Effector memory CD4-positive, alpha-beta T cell (primary cell): ENCODE measurements around the gene MMD.
"Not testable (repeated sequence)": the region's sequence is repeated elsewhere in the genome, so short reads cannot be mapped to it uniquely, and the experiment has no call there.

Source experiments
- DNase-seq, 3 donors: peaks; one replicate each; pipeline ENCODE4 v3.0.0-alpha.2; 2020
- H3K27ac ChIP-seq: 2 replicates; pipeline ENCODE4 v1.7.0; 2013; ENCODE audit warnings: mild to moderate bottlenecking, low read length, moderate library complexity; ENCODE audit not compliant: insufficient read depth, poor library complexity, severe bottlenecking
- H3K27me3 ChIP-seq: replicated peaks from 2 replicates; pipeline ENCODE4 v1.7.0; 2013; ENCODE audit warnings: mild to moderate bottlenecking, low read length; ENCODE audit not compliant: insufficient read depth, control insufficient read depth, poor library complexity, severe bottlenecking
- H3K36me3 ChIP-seq: 2 replicates; pipeline ENCODE4 v1.7.0; 2013; ENCODE audit warnings: mild to moderate bottlenecking, low read length, moderate library complexity; ENCODE audit not compliant: control insufficient read depth, insufficient read depth
- H3K4me1 ChIP-seq: 2 replicates; pipeline ENCODE4 v1.7.0; 2013; ENCODE audit warnings: low read length, mild to moderate bottlenecking; ENCODE audit not compliant: control insufficient read depth, insufficient read depth, poor library complexity, severe bottlenecking
- H3K4me3 ChIP-seq: 2 replicates; pipeline ENCODE4 v1.7.0; 2013; ENCODE audit warnings: low read length, low read depth, mild to moderate bottlenecking; ENCODE audit not compliant: insufficient read depth, poor library complexity, severe bottlenecking
- H3K9me3 ChIP-seq: 2 replicates; pipeline ENCODE4 v1.7.0; 2013; ENCODE audit warnings: mild to moderate bottlenecking, low read length, moderate library complexity; ENCODE audit not compliant: control insufficient read depth
- total RNA-seq, 3 donors: gene quantifications; one replicate each; lab custom pipeline; 2026; lab: John Stamatoyannopoulos, UW

The MMD gene
- 12.5 to 19.2 (median 13.7) reads per million in 3 donors for total RNA-seq

- H3K36me3 ChIP-seq, result no peaks in the 10 kb centered on the region
- no peak for DNase-seq
- H3K4me3 ChIP-seq, result peak within 1 kb of the TSS; percentile 97
- H3K4me1 ChIP-seq, result peaks cover 16% of the 10 kb centered on the region
- no peaks in the 10 kb centered on the region for H3K27me3 ChIP-seq
- H3K9me3 ChIP-seq, result no peaks in the 10 kb centered on the region
- peak within 1 kb of the TSS; percentile 74 for H3K27ac ChIP-seq
Observed at GRCh38 chr17:55421179-55421934, at the start of gene MMD. Gene MMD (minus strand): TSS chr17:55421835. CDS start chr17:55421695, 140 bp downstream.

GRCh38 chr17:55466671-55467070 is 45.0 kb upstream of the MMD start:
- Histone ChIP-seq H3K36me3 (no peaks in the 10 kb centered on the region), H3K9me3 (no peaks in the 10 kb centered on the region), H3K4me1 (no peaks in the 10 kb centered on the region), H3K27ac (no peak overlapping the region), H3K27me3 (no peaks in the 10 kb centered on the region), H3K4me3 (no peak overlapping the region)
- no peak for DNase-seq

- H3K27ac ChIP-seq, H3K9me3 ChIP-seq, DNase-seq, H3K27me3 ChIP-seq, H3K4me3 ChIP-seq, H3K4me1 ChIP-seq, H3K36me3 ChIP-seq: not testable (repeated sequence)
Observed at GRCh38 chr17:55465771-55466170, 44.1 kb upstream of the MMD start.

- H3K4me3 ChIP-seq, result no peak overlapping the region
- no peaks in the 10 kb centered on the region for H3K36me3 ChIP-seq
- H3K27me3 ChIP-seq, result no peaks in the 10 kb centered on the region
- no peak overlapping the region for H3K27ac ChIP-seq
- no peak for DNase-seq
- no peaks in the 10 kb centered on the region for H3K4me1 ChIP-seq
- no peaks in the 10 kb centered on the region for H3K9me3 ChIP-seq
Observed at GRCh38 chr17:55463600-55463999, 42.0 kb upstream of the MMD start.

- Histone ChIP-seq H3K36me3 (no peaks in the 10 kb centered on the region), H3K4me3 (no peak overlapping the region), H3K9me3 (no peaks in the 10 kb centered on the region), H3K27ac (no peak overlapping the region), H3K27me3 (no peaks in the 10 kb centered on the region), H3K4me1 (no peaks in the 10 kb centered on the region)
- no peak for DNase-seq
Observed at GRCh38 chr17:55462711-55463110, 41.1 kb upstream of the MMD start.

- Histone ChIP-seq H3K9me3 (no peaks in the 10 kb centered on the region), H3K27ac (no peak overlapping the region), H3K27me3 (no peaks in the 10 kb centered on the region), H3K4me3 (no peak overlapping the region), H3K4me1 (no peaks in the 10 kb centered on the region), H3K36me3 (no peaks in the 10 kb centered on the region)
- no peak for DNase-seq
Observed at GRCh38 chr17:55462234-55462633, 40.6 kb upstream of the MMD start.

- no peak for DNase-seq
- no peak overlapping the region for H3K27ac ChIP-seq
- no peaks in the 10 kb centered on the region for H3K4me1 ChIP-seq
- no peaks in the 10 kb centered on the region for H3K36me3 ChIP-seq
- H3K27me3 ChIP-seq, result no peaks in the 10 kb centered on the region
- no peak overlapping the region for H3K4me3 ChIP-seq
- H3K9me3 ChIP-seq, result no peaks in the 10 kb centered on the region
Observed at GRCh38 chr17:55458978-55459377, 37.3 kb upstream of the MMD start.

GRCh38 chr17:55458287-55458900 is 36.8 kb upstream of the MMD start:
- Histone ChIP-seq H3K9me3 (no peaks in the 10 kb centered on the region), H3K4me3 (no peak overlapping the region), H3K27ac (no peak overlapping the region), H3K36me3 (no peaks in the 10 kb centered on the region), H3K27me3 (no peaks in the 10 kb centered on the region), H3K4me1 (no peaks in the 10 kb centered on the region)
- DNase-seq, result no peak

- Histone ChIP-seq H3K27ac (no peak overlapping the region), H3K4me1 (no peaks in the 10 kb centered on the region), H3K36me3 (no peaks in the 10 kb centered on the region), H3K4me3 (no peak overlapping the region), H3K27me3 (no peaks in the 10 kb centered on the region), H3K9me3 (no peaks in the 10 kb centered on the region)
- DNase-seq, result no peak
Observed at GRCh38 chr17:55456307-55457240, 34.9 kb upstream of the MMD start.
